Measurements from ENCODE around the gene DDX54. TPM values are rescaled to one million over a fixed set of nuclear protein-coding genes. Genes with fewer than 3 reads are reported as not detected.

Gene DDX54
- total and polyA plus RNA-seq, 12 donors, result 27.9 to 109 (median 70.0) TPM

- DNase-seq, result peak in 4 of 7 donors; percentile 45 to 55 (median 48)
- intact Hi-C loops (cut with DNase I), result loop anchor here in 1 of 2 donors (10.0 kb wide), 1 partner anchor 93 kb away; no protein-coding TSS in a partner anchor
- no peak for TF ChIP-seq POLR2A (IDR thresholded peaks at IDR 0.05)
- TF ChIP-seq, protein P1, sequence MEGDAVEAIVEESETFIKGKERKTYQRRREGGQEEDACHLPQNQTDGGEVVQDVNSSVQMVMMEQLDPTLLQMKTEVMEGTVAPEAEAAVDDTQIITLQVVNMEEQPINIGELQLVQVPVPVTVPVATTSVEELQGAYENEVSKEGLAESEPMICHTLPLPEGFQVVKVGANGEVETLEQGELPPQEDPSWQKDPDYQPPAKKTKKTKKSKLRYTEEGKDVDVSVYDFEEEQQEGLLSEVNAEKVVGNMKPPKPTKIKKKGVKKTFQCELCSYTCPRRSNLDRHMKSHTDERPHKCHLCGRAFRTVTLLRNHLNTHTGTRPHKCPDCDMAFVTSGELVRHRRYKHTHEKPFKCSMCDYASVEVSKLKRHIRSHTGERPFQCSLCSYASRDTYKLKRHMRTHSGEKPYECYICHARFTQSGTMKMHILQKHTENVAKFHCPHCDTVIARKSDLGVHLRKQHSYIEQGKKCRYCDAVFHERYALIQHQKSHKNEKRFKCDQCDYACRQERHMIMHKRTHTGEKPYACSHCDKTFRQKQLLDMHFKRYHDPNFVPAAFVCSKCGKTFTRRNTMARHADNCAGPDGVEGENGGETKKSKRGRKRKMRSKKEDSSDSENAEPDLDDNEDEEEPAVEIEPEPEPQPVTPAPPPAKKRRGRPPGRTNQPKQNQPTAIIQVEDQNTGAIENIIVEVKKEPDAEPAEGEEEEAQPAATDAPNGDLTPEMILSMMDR (IDR thresholded peaks at IDR 0.05), result no peak
- H3K4me3 ChIP-seq, result no peak overlapping the region
- H3K36me3 ChIP-seq (replicated peaks in 1 of 2), result no peaks in the 10 kb centered on the region
- WGBS, 4 donors, result 54 to 80% (median 74%) methylated on average over 6 to 14 of the region's 14 CpGs
- no peak overlapping the region for H3K27ac ChIP-seq
- H3K27me3 ChIP-seq, result no peaks in the 10 kb centered on the region
- peaks cover 19 to 22% of the 10 kb centered on the region in 2 donors for H3K4me1 ChIP-seq (replicated peaks in 1 of 2)
- H3K9me3 ChIP-seq (replicated peaks in 1 of 3), result no peaks in the 10 kb centered on the region
These were observed 16.2 kb upstream of the DDX54 start for GRCh38 chr12:113201187-113202177.

- DNase-seq, result no peak
- no peak overlapping the region for H3K27ac ChIP-seq
- no peaks in the 10 kb centered on the region for H3K9me3 ChIP-seq (replicated peaks in 1 of 3)
- TF ChIP-seq, protein P1 (IDR thresholded peaks at IDR 0.05), result no peak
- TF ChIP-seq POLR2A (IDR thresholded peaks at IDR 0.05), result no peak
- H3K27me3 ChIP-seq, result no peaks in the 10 kb centered on the region
- H3K4me1 ChIP-seq (replicated peaks in 1 of 2), result peaks cover 19 to 24% of the 10 kb centered on the region in 2 donors
- WGBS, 4 donors, result 78 to 90% (median 84%) methylated on average over 3 to 12 of the region's 12 CpGs
- no peaks in the 10 kb centered on the region for H3K36me3 ChIP-seq (replicated peaks in 1 of 2)
- intact Hi-C loops (cut with DNase I), result loop anchor here in 1 of 2 donors (10.0 kb wide), 1 partner anchor 95 kb away; no protein-coding TSS in a partner anchor
- H3K4me3 ChIP-seq, result no peak overlapping the region
These were observed 14.9 kb upstream of the DDX54 start for GRCh38 chr12:113200021-113200797.

DNA sequence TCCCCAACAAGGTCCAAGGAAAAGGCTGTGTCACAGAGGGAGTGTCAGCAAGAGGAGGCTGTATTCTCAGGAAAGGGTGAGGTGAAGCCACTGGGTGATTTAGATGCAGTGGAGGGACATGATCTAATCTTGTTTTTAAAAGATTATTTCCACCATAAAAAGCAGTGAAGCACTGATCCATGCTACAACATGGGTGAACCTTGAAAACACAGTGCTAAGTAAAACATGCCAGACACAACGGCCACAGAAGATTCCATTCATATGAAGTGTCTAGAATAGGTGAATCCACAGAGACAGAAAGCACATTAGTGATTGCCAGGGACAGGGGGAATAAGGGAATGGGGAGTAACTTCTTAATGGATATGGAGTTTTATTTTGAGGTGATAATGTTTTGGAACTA is 13.0 kb upstream of the DDX54 start:
- H3K9me3 ChIP-seq (replicated peaks in 1 of 3), result no peaks in the 10 kb centered on the region
- no peak overlapping the region for H3K27ac ChIP-seq
- H3K27me3 ChIP-seq, result no peaks in the 10 kb centered on the region
- TF ChIP-seq POLR2A (IDR thresholded peaks at IDR 0.05), result no peak
- TF ChIP-seq, protein P1 (IDR thresholded peaks at IDR 0.05), result no peak
- 55 to 63% (median 58%) methylated on average over 1 of the region's 1 CpG for WGBS, 4 donors
- intact Hi-C loops (cut with DNase I), result loop anchor here in 1 of 2 donors (10.0 kb wide), 1 partner anchor 97 kb away; no protein-coding TSS in a partner anchor
- no peaks in the 10 kb centered on the region for H3K36me3 ChIP-seq (replicated peaks in 1 of 2)
- DNase-seq, result no peak
- H3K4me3 ChIP-seq, result no peak overlapping the region
- H3K4me1 ChIP-seq (replicated peaks in 1 of 2), result peaks cover 12 to 29% of the 10 kb centered on the region in 2 donors

Measured in adrenal gland (tissue), 12 donors.